OCI-LY7 (cell line): ENCODE results near the gene LRP8. TPM values are rescaled to one million over a fixed set of nuclear protein-coding genes. Genes with fewer than 3 reads are reported as not detected.

ENCODE experiments used
- BruUV-seq: library from RNA; stranded (reverse); fragments of 400-500 nt; replicated peaks from 2 replicates; lab custom pipeline; 2021; lab: Mats Ljungman, UMichigan
- CTCF ChIA-PET: fragments of 300-600 bp; sonication (Branson Sonifier 250); formaldehyde crosslinking; loops from one replicate; lab custom pipeline; 2022; ENCODE audit warnings: antibody characterized with exemption; ENCODE audit not compliant: unreplicated experiment; lab: Charles Lee
- POLR2A ChIA-PET: fragments of 300-600 bp; sonication (Branson Sonifier 250); formaldehyde crosslinking; loops from one replicate; lab custom pipeline; 2022; ENCODE audit warnings: antibody characterized with exemption; lab: Charles Lee
- DNase-seq: peaks from one replicate; pipeline ENCODE4 v3.0.0-alpha.2; 2015; ENCODE audit warnings: low spot score
- H2AFZ ChIP-seq: fragments of 200-600 bp; sonication (generic), shearing (Covaris generic); 2 replicates; pipeline ENCODE4 v1.6.1; 2014; ENCODE audit warnings: mild to moderate bottlenecking, antibody characterized with exemption, low read length, moderate library complexity
- H3K27ac ChIP-seq: fragments of 200-600 bp; sonication (generic); 2 replicates; pipeline ENCODE4 v1.5.1; 2014; ENCODE audit warnings: mixed run types, low read depth, mild to moderate bottlenecking, moderate library complexity, low read length, inconsistent platforms; ENCODE audit not compliant: poor library complexity, severe bottlenecking
- H3K36me3 ChIP-seq: fragments of 200-600 bp; sonication (generic); 2 replicates; pipeline ENCODE4 v1.6.1; 2014; ENCODE audit warnings: mild to moderate bottlenecking, antibody characterized with exemption, low read length, moderate library complexity, mixed read lengths; ENCODE audit not compliant: insufficient read depth
- H3K4me1 ChIP-seq: fragments of 200-600 bp; sonication (generic); 2 replicates; pipeline ENCODE4 v1.5.1; 2014; ENCODE audit warnings: mild to moderate bottlenecking, low read length; ENCODE audit not compliant: insufficient read depth, poor library complexity, severe bottlenecking
- H3K4me2 ChIP-seq: fragments of 200-600 bp; sonication (generic); 2 replicates; pipeline ENCODE4 v1.6.1; 2014; ENCODE audit warnings: mild to moderate bottlenecking, low read length
- H3K4me3 ChIP-seq: fragments of 200-600 bp; sonication (generic); 2 replicates; pipeline ENCODE4 v1.5.1; 2014; ENCODE audit warnings: mild to moderate bottlenecking, low read depth, low read length; ENCODE audit not compliant: poor library complexity, severe bottlenecking
- H3K79me2 ChIP-seq: fragments of 200-600 bp; sonication (generic); 2 replicates; pipeline ENCODE4 v1.6.1; 2016; ENCODE audit warnings: low read depth, mild to moderate bottlenecking, low read length, moderate library complexity, mixed read lengths; ENCODE audit not compliant: insufficient read depth
- H3K9me2 ChIP-seq: fragments of 200-600 bp; sonication (generic); 2 replicates; pipeline ENCODE4 v1.6.1; 2016; ENCODE audit warnings: mild to moderate bottlenecking, low read length, mixed read lengths; ENCODE audit not compliant: insufficient read depth
- H3K9me3 ChIP-seq: fragments of 200-600 bp; sonication (generic); 2 replicates; pipeline ENCODE4 v1.6.1; 2014; ENCODE audit warnings: mild to moderate bottlenecking, mixed run types, low read length, mixed read lengths
- H4K20me1 ChIP-seq: fragments of 200-600 bp; sonication (generic); 2 replicates; pipeline ENCODE4 v1.6.1; 2014; ENCODE audit warnings: mild to moderate bottlenecking, antibody characterized with exemption, low read length, moderate library complexity, mixed read lengths; ENCODE audit not compliant: insufficient read depth
- CTCF ChIP-seq: fragments of 200-600 bp; sonication (generic); conservative IDR thresholded peaks from 2 replicates; pipeline ENCODE4 v1.5.1; 2014; ENCODE audit warnings: mild to moderate bottlenecking, antibody characterized with exemption, low read length, moderate library complexity, mixed read lengths
- EZH2phosphoT487 ChIP-seq: fragments of 200-600 bp; sonication (generic); IDR thresholded peaks from 2 replicates; pipeline ENCODE4 v1.6.1; 2018; ENCODE audit warnings: low read depth, borderline replicate concordance, mild to moderate bottlenecking, mixed run types, antibody characterized with exemption, low read length, moderate library complexity, mixed read lengths
- intact Hi-C: fragments of 100-400 bp; cut with micrococcal nuclease; formaldehyde crosslinking; loops from one replicate; pipeline ENCODE4 v1.10.0; 2022; ENCODE audit not compliant: unreplicated experiment
- total RNA-seq, 2 experiments: library from RNA; depleted of rRNA in 1 of 2; stranded (reverse); fragments of >200 nt in 1 of 2; shearing (Covaris generic) in 1 of 2; gene quantifications; 2 replicates each; pipeline ENCODE4 v1.2.3, GENCODE V29; 2014 to 2022

Gene LRP8
- total RNA-seq, 2 experiments from 2014 or later, result 65.6 to 70.0 TPM

GRCh38 chr1:53336146-53336545 lies 8.3 kb upstream of the LRP8 start:
- Histone ChIP-seq H3K79me2 (no peaks in the 10 kb centered on the region), H3K9me2 (no peaks in the 10 kb centered on the region), H3K4me3 (no peak overlapping the region), H3K9me3 (no peaks in the 10 kb centered on the region), H3K4me1 (peaks cover 7% of the 10 kb centered on the region), H3K4me2 (no peak overlapping the region), H2AFZ (no peak overlapping the region), H3K27ac (no peak overlapping the region), H3K36me3 (no peaks in the 10 kb centered on the region), H4K20me1 (no peaks in the 10 kb centered on the region)
- ChIA-PET POLR2A (no interaction called here), CTCF (no interaction called here)
- DNase-seq, result no peak
- TF ChIP-seq CTCF (no peak), EZH2phosphoT487 (no peak)
- intact Hi-C loops, result no loop called here
- no TSS peak for BruUV-seq

- CTCF ChIA-PET, result no interaction called here
- H3K9me3 ChIP-seq, result no peaks in the 10 kb centered on the region
- POLR2A ChIA-PET, result no interaction called here
- H4K20me1 ChIP-seq, result no peaks in the 10 kb centered on the region
- TF ChIP-seq EZH2phosphoT487 (no peak), CTCF (no peak)
- BruUV-seq, result no TSS peak
- no peak overlapping the region for H2AFZ ChIP-seq
- no peaks in the 10 kb centered on the region for H3K9me2 ChIP-seq
- H3K4me2 ChIP-seq, result no peak overlapping the region
- no peaks in the 10 kb centered on the region for H3K79me2 ChIP-seq
- H3K4me1 ChIP-seq, result peaks cover 7% of the 10 kb centered on the region
- intact Hi-C loops, result no loop called here
- no peak for DNase-seq
- no peaks in the 10 kb centered on the region for H3K36me3 ChIP-seq
- H3K4me3 ChIP-seq, result no peak overlapping the region
- no peak overlapping the region for H3K27ac ChIP-seq
Observed at GRCh38 chr1:53335661-53336060, 7.8 kb upstream of the LRP8 start.

GRCh38 chr1:53334781-53335180 lies 6.9 kb upstream of the LRP8 start:
- H3K9me3 ChIP-seq, result no peaks in the 10 kb centered on the region
- peaks cover 7% of the 10 kb centered on the region for H3K4me1 ChIP-seq
- H3K36me3 ChIP-seq, result no peaks in the 10 kb centered on the region
- H3K4me2 ChIP-seq, result no peak overlapping the region
- H4K20me1 ChIP-seq, result no peaks in the 10 kb centered on the region
- H3K9me2 ChIP-seq, result no peaks in the 10 kb centered on the region
- TF ChIP-seq CTCF (no peak), EZH2phosphoT487 (no peak)
- H3K27ac ChIP-seq, result no peak overlapping the region
- intact Hi-C loops, result no loop called here
- CTCF ChIA-PET, result no interaction called here
- H2AFZ ChIP-seq, result no peak overlapping the region
- no peaks in the 10 kb centered on the region for H3K79me2 ChIP-seq
- POLR2A ChIA-PET, result interaction anchor here (1.5 kb wide), 1 partner anchor 39 kb away, joined by 3 read pairs; no protein-coding TSS in a partner anchor
- DNase-seq, result no peak
- H3K4me3 ChIP-seq, result no peak overlapping the region
- no TSS peak for BruUV-seq
